GM12801 (cell line): ENCODE measurements around the gene INSC.

Experiments used
- TF ChIP-seq, protein P1 (sequence below): IDR thresholded peaks from one replicate; pipeline ENCODE4 v1.5.1; 2011; ENCODE audit warnings: control low read depth; ENCODE audit not compliant: insufficient read length; ENCODE audit errors: extremely low read depth

INSC gene

DNA sequence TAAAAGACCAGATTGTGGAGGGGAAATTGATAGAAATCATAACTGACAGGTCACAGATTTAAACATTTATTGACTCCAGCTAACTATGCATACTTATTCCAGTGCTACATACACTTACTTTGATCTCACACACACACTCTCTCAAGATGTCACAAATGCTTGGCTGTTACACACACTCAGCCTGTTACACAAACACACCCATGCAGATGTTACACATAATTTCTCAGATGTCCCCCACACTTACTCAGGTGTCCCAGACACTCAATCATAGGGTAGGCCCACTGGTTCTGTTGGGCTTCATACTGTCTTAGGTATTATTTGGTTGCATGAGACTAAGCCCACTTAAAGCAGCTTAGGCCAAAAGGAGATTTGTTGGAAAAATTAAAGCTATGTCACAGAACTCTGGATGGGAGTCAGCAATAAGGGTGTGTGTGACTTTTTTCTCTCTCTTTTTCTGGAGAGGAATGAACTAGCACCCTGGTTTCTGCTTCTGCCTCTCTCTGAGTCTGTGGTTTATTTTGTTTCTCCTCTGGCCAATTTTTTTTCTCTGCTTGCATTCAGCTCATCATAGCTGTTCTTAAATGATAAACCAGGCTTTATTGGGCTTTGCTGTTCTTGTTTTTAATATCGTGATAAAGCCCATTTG, 179.4 kb downstream of the INSC start:
- TF ChIP-seq, protein P1, sequence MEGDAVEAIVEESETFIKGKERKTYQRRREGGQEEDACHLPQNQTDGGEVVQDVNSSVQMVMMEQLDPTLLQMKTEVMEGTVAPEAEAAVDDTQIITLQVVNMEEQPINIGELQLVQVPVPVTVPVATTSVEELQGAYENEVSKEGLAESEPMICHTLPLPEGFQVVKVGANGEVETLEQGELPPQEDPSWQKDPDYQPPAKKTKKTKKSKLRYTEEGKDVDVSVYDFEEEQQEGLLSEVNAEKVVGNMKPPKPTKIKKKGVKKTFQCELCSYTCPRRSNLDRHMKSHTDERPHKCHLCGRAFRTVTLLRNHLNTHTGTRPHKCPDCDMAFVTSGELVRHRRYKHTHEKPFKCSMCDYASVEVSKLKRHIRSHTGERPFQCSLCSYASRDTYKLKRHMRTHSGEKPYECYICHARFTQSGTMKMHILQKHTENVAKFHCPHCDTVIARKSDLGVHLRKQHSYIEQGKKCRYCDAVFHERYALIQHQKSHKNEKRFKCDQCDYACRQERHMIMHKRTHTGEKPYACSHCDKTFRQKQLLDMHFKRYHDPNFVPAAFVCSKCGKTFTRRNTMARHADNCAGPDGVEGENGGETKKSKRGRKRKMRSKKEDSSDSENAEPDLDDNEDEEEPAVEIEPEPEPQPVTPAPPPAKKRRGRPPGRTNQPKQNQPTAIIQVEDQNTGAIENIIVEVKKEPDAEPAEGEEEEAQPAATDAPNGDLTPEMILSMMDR = no peak

DNA sequence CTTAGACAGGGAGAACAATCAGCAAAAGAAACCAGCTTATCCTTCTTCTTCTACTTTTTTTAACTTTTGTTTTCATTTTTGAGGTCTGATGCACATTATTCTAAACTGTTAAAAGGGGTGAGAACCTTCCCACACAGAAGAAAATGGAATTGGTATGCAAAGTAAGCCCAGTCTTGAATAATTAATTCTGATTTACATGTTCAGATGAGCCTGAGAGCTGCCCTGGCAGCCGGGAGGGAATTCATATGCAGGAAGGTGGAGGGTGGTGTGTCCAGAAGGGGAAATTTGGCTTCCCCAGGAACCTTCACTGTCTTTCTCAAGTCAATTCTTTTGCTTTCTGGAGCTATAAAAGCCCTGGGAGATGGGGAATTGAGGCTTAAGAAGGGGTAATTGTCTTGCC, 181.0 kb downstream of the INSC start:
- TF ChIP-seq, protein P1 = no peak
